Thyroid gland (tissue), 4 donors: ENCODE measurements around the gene P2RX3. TPM values are rescaled to one million over a fixed set of nuclear protein-coding genes. Genes with fewer than 3 reads are reported as not detected.
"Not testable (repeated sequence)": the region's sequence is repeated elsewhere in the genome, so short reads cannot be mapped to it uniquely, and the experiment has no call there.

Source experiments
- DNase-seq, 2 donors: peaks; one replicate each; pipeline ENCODE4 v3.0.0-alpha.2; 2019
- H3K27ac ChIP-seq, 3 donors: fragments of 200-600 bp; sonication (generic); 1 replicate in 2 of 3; 2 replicates in 1 of 3; pipeline ENCODE4 v1.5.1; 2016 to 2019; ENCODE audit warnings: mild to moderate bottlenecking in 1 of 3, moderate library complexity in 1 of 3
- H3K27me3 ChIP-seq: fragments of 200-600 bp; sonication (generic); one replicate; pipeline ENCODE4 v1.5.1; 2019
- H3K36me3 ChIP-seq, 2 donors: fragments of 200-600 bp; sonication (generic); one replicate each; pipeline ENCODE4 v1.5.1; 2016 to 2019
- H3K4me1 ChIP-seq, 2 donors: fragments of 200-600 bp; sonication (generic); one replicate each; pipeline ENCODE4 v1.5.1; 2017 to 2019
- H3K4me3 ChIP-seq, 3 donors: fragments of 200-600 bp; sonication (generic); replicated peaks in 1 of 3; 1 replicate in 2 of 3; 2 replicates in 1 of 3; pipeline ENCODE4 v1.5.1; 2016; ENCODE audit warnings: mild to moderate bottlenecking in 1 of 3
- H3K9me3 ChIP-seq: fragments of 200-600 bp; sonication (generic); one replicate; pipeline ENCODE4 v1.5.1; 2017
- CTCF ChIP-seq, 6 experiments: fragments of 200-600 bp in 3 of 6; fragments of 450-650 bp in 3 of 6; sonication (generic) in 3 of 6; IDR thresholded peaks; one replicate each; pipeline ENCODE4 v1.5.1; 2016 to 2019; ENCODE audit warnings: antibody characterized with exemption in 6 of 6, mild to moderate bottlenecking in 2 of 6, inconsistent platforms in 1 of 6, moderate library complexity in 1 of 6
- POLR2A ChIP-seq, 2 donors: fragments of 450-650 bp; IDR thresholded peaks; one replicate each; pipeline ENCODE4 v1.6.1; 2017; ENCODE audit warnings: antibody characterized with exemption in 2 of 2, mild to moderate bottlenecking in 2 of 2, moderate library complexity in 1 of 2
- WGBS, 2 donors: methylation state at CpG; one replicate each; pipeline ENCODE4 v1.1.5; 2017; 5-methylcytosine and 5-hydroxymethylcytosine counted together
- intact Hi-C: fragments of 100-400 bp; cut with DNase I; formaldehyde crosslinking; loops from one replicate; pipeline ENCODE4 v1.15.1; 2023
- total RNA-seq, 4 donors: library from RNA; depleted of rRNA; stranded (reverse); fragments of >200 nt; gene quantifications; one replicate each; pipeline ENCODE4 v1.2.3, GENCODE V29; 2016

P2RX3 gene
- total RNA-seq, 4 donors from 2014 or later: not detected

DNA sequence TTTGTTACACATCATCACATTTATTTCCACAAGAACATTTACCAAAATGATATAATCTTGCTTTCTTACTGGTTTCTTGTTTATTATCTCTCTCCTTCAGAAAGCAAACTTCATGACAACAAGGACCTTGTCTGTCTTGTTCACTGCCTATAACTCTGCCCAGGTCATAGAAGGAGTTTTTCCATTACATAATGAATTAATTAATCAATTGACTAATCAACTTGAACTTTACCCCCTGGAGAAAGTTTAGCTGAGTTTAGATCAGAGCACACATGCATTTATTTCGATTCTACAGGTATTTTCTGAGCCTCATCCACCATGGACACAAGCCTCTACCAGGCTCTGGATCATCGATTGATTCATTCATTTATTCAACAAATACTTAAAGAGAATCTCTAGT, 58.6 kb downstream of the P2RX3 start:
- TF ChIP-seq CTCF (IDR thresholded peaks at IDR 0.05) (no peak), POLR2A (IDR thresholded peaks at IDR 0.05) (no peak)
- no peaks in the 10 kb centered on the region for H3K36me3 ChIP-seq
- intact Hi-C loops: no loop called here
- 83 to 84% methylated on average over 2 of the region's 2 CpGs for WGBS, 2 donors
- H3K4me1 ChIP-seq: no peaks in the 10 kb centered on the region
- no peak overlapping the region for H3K4me3 ChIP-seq
- DNase-seq: no peak
- no peaks in the 10 kb centered on the region for H3K9me3 ChIP-seq
- no peaks in the 10 kb centered on the region for H3K27me3 ChIP-seq
- no peak overlapping the region for H3K27ac ChIP-seq

GRCh38 chr11:57397394-57397990, 59.3 kb downstream of the P2RX3 start:
- 82 to 90% methylated on average over 4 of the region's 4 CpGs for WGBS, 2 donors
- Histone ChIP-seq H3K4me1 (no peaks in the 10 kb centered on the region), H3K27ac (no peak overlapping the region), H3K36me3 (no peaks in the 10 kb centered on the region), H3K9me3 (no peaks in the 10 kb centered on the region), H3K4me3 (no peak overlapping the region), H3K27me3 (no peaks in the 10 kb centered on the region)
- TF ChIP-seq CTCF (IDR thresholded peaks at IDR 0.05): no peak
- no peak for TF ChIP-seq POLR2A (IDR thresholded peaks at IDR 0.05)
- intact Hi-C loops: no loop called here
- no peak for DNase-seq

DNA sequence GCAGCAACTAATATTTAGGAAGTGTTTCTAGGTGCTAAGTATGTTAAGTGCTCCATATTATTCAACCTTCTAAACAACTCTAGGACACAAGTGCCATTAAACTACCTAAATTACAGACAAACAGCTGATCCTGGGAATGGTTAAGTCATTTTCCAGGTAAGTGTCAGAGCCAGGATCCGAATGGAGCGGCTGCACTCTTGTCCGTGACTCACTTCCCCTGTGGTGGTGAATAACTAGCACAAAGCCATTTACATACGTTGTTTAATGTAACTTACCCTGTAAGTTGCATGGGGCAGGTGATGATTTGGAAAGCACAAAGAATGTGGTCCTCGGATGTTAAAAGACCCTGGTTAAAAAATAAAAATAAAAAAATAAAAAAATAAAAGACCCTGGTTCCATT, 61.1 kb downstream of the P2RX3 start:
- H3K4me3 ChIP-seq: no peak overlapping the region
- H3K4me1 ChIP-seq: no peaks in the 10 kb centered on the region
- intact Hi-C loops: no loop called here
- WGBS, 2 donors: 85 to 87% methylated on average over 5 of the region's 5 CpGs
- no peaks in the 10 kb centered on the region for H3K27me3 ChIP-seq
- H3K27ac ChIP-seq: no peak overlapping the region
- TF ChIP-seq POLR2A (IDR thresholded peaks at IDR 0.05): no peak
- TF ChIP-seq CTCF (IDR thresholded peaks at IDR 0.05): no peak
- no peaks in the 10 kb centered on the region for H3K9me3 ChIP-seq
- no peak for DNase-seq
- no peaks in the 10 kb centered on the region for H3K36me3 ChIP-seq

DNA sequence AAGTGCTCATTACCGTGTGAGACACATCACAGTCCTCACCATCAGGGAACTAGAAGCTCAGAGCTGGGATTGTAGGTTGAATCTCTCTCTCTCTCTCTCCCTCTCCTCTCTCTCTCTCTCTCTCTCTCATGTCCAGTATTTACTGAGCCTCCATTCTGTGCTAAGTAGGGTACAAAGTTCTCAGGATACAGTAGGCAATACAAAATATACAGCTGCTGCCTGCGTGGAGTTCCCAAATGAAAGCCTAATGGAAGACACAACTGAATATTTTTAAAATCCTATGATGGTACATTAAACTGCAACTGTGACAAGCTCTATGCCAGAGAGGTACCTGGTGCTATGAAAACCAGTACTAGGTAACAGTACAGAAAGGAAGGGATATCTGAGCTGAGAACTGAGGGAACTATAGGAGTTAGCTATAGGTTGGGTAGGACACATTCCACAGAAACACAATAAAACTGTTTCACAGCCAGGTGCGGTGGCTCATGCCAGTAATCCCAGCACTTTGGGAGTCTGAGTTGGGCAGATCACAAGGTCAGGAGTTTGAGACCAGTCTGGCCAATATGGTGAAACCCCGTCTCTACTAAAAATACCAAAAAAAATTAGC, 61.9 kb downstream of the P2RX3 start:
- no peak overlapping the region for H3K4me3 ChIP-seq
- no peak for DNase-seq
- H3K27me3 ChIP-seq: no peaks in the 10 kb centered on the region
- intact Hi-C loops: no loop called here
- WGBS, 2 donors: 90 to 95% methylated on average over 4 of the region's 4 CpGs
- no peak overlapping the region for H3K27ac ChIP-seq
- H3K9me3 ChIP-seq: no peaks in the 10 kb centered on the region
- H3K36me3 ChIP-seq: no peaks in the 10 kb centered on the region
- no peak for TF ChIP-seq POLR2A (IDR thresholded peaks at IDR 0.05)
- TF ChIP-seq CTCF (IDR thresholded peaks at IDR 0.05): no peak
- no peaks in the 10 kb centered on the region for H3K4me1 ChIP-seq

DNA sequence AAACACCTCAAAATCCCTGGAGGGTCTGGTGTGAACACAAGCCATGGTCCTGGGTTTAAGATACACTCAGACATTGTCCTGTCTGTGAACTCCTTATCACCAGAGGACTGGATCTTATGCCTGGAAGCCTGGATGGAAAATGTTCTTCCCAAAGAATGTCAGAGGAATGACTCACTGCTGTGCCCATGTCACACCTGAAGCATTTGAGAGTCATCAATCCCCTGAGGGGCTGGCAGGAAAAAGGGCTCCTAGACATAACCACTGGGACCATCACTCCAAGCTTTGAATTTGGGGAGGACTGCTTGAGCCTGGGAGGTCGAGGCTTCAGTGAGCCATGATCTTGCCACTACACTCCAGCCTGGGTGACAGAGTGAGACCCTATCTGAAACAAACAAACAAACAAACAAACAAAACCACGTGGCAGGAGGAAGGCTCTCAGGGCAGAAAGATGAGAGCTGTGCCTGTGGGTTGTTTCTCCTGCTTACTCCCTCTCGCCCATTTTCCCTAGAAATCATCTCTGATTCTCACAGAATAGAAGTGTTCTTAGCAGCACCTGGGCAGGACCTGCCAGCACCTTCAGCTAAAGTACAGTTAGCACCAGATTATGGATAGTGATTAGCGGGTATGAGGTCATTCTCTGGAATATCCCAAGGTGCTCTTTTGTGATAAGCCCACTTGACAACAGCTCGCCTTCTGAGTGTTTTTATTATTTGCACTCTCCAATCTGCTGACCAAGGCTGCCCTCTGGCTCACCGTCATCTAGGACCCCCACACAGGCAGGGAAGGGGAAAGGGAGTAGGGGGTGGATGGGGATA, 64.2 kb downstream of the P2RX3 start:
- no peak for TF ChIP-seq POLR2A (IDR thresholded peaks at IDR 0.05)
- no peak for TF ChIP-seq CTCF (IDR thresholded peaks at IDR 0.05)
- peaks cover 0 to 15% of the 10 kb centered on the region in 2 donors for H3K4me1 ChIP-seq
- intact Hi-C loops: no loop called here
- no peaks in the 10 kb centered on the region for H3K27me3 ChIP-seq
- H3K9me3 ChIP-seq: no peaks in the 10 kb centered on the region
- 72% methylated on average over 6 of the region's 6 CpGs for WGBS, 2 donors
- no peak for DNase-seq
- H3K4me3 ChIP-seq: no peak overlapping the region
- no peak overlapping the region for H3K27ac ChIP-seq
- H3K36me3 ChIP-seq: peaks cover 3 to 10% of the 10 kb centered on the region in 2 donors

GRCh38 chr11:57403003-57403801, 65.0 kb downstream of the P2RX3 start:
- Histone ChIP-seq H3K4me1 (peaks cover 4 to 16% of the 10 kb centered on the region in 2 donors), H3K36me3 (peaks cover 11 to 18% of the 10 kb centered on the region in 2 donors)
- WGBS, 2 donors: 84 to 88% methylated on average over 6 of the region's 6 CpGs
- H3K27ac ChIP-seq, H3K4me3 ChIP-seq, H3K9me3 ChIP-seq, intact Hi-C loops, H3K27me3 ChIP-seq, DNase-seq: not testable (repeated sequence)
